ENCODE results near the gene APC. TPM values are rescaled to one million over a fixed set of nuclear protein-coding genes. Genes with fewer than 3 reads are reported as not detected.
"Not testable (repeated sequence)": the region's sequence is repeated elsewhere in the genome, so short reads cannot be mapped to it uniquely, and the experiment has no call there.

Gene APC
- total and polyA plus RNA-seq, 4 donors: 83.2 to 279 (median 137) TPM

GRCh38 chr5:112876362-112876761, 138.7 kb downstream of the APC start:
- WGBS (ENCODE audit: insufficient coverage): 57% methylated on average over 1 of the region's 2 CpGs
- Histone ChIP-seq H3K27ac (ENCODE audit: low read depth, low read length) (no peak overlapping the region), H3K4me3 (ENCODE audit: low read depth, low read length) (no peak overlapping the region), H3K9me3 (ENCODE audit: control insufficient read depth, insufficient read depth, low read length) (no peaks in the 10 kb centered on the region), H3K4me1 (ENCODE audit: control insufficient read depth, insufficient read depth, low read length) (no peaks in the 10 kb centered on the region), H3K27me3 (ENCODE audit: control insufficient read depth, insufficient read depth, low read length) (no peaks in the 10 kb centered on the region), H3K36me3 (ENCODE audit: control insufficient read depth, insufficient read depth, low read length) (peaks cover 22% of the 10 kb centered on the region)
- DNase-seq (ENCODE audit: low read depth in 4 of 6, low spot score in 6 of 6): peak in 1 of 6 donors; percentile 16

GRCh38 chr5:112878101-112878500, 140.4 kb downstream of the APC start:
- Histone ChIP-seq H3K4me1 (ENCODE audit: control insufficient read depth, insufficient read depth, low read length) (no peaks in the 10 kb centered on the region), H3K27ac (ENCODE audit: low read depth, low read length) (no peak overlapping the region), H3K9me3 (ENCODE audit: control insufficient read depth, insufficient read depth, low read length) (no peaks in the 10 kb centered on the region), H3K36me3 (ENCODE audit: control insufficient read depth, insufficient read depth, low read length) (peaks cover 30% of the 10 kb centered on the region), H3K4me3 (ENCODE audit: low read depth, low read length) (no peak overlapping the region), H3K27me3 (ENCODE audit: control insufficient read depth, insufficient read depth, low read length) (no peaks in the 10 kb centered on the region)
- WGBS (ENCODE audit: insufficient coverage): no CpG with 5 or more reads among the region's 4 CpGs
- DNase-seq (ENCODE audit: low read depth in 4 of 6, low spot score in 6 of 6): no peak

- peaks cover 30% of the 10 kb centered on the region for H3K36me3 ChIP-seq (ENCODE audit: control insufficient read depth, insufficient read depth, low read length)
Measured at GRCh38 chr5:112878760-112879159, 141.1 kb downstream of the APC start.

GRCh38 chr5:112880219-112880964, 142.7 kb downstream of the APC start:
- Histone ChIP-seq H3K4me1 (ENCODE audit: control insufficient read depth, insufficient read depth, low read length) (peaks cover under 1% of the 10 kb centered on the region), H3K27ac (ENCODE audit: low read depth, low read length) (no peak overlapping the region), H3K9me3 (ENCODE audit: control insufficient read depth, insufficient read depth, low read length) (no peaks in the 10 kb centered on the region), H3K4me3 (ENCODE audit: low read depth, low read length) (no peak overlapping the region), H3K27me3 (ENCODE audit: control insufficient read depth, insufficient read depth, low read length) (no peaks in the 10 kb centered on the region), H3K36me3 (ENCODE audit: control insufficient read depth, insufficient read depth, low read length) (peaks cover 36% of the 10 kb centered on the region)
- DNase-seq (ENCODE audit: low read depth in 4 of 6, low spot score in 6 of 6): peak in 1 of 6 donors; percentile 35
- WGBS (ENCODE audit: insufficient coverage): 94% methylated on average over 2 of the region's 2 CpGs

More at GRCh38 chr5:112878760-112879159, 141.1 kb downstream of the APC start:
- H3K27me3 ChIP-seq (ENCODE audit: control insufficient read depth, insufficient read depth, low read length): no peaks in the 10 kb centered on the region
- no CpG with 5 or more reads among the region's 4 CpGs for WGBS (ENCODE audit: insufficient coverage)
- no peak for DNase-seq (ENCODE audit: low read depth in 4 of 6, low spot score in 6 of 6)
- no peak overlapping the region for H3K4me3 ChIP-seq (ENCODE audit: low read depth, low read length)
- no peaks in the 10 kb centered on the region for H3K9me3 ChIP-seq (ENCODE audit: control insufficient read depth, insufficient read depth, low read length)
- H3K27ac ChIP-seq (ENCODE audit: low read depth, low read length): no peak overlapping the region
- no peaks in the 10 kb centered on the region for H3K4me1 ChIP-seq (ENCODE audit: control insufficient read depth, insufficient read depth, low read length)

GRCh38 chr5:112883192-112883591, 145.5 kb downstream of the APC start:
- Histone ChIP-seq H3K9me3 (ENCODE audit: control insufficient read depth, insufficient read depth, low read length) (no peaks in the 10 kb centered on the region), H3K27me3 (ENCODE audit: control insufficient read depth, insufficient read depth, low read length) (no peaks in the 10 kb centered on the region), H3K4me1 (ENCODE audit: control insufficient read depth, insufficient read depth, low read length) (peaks cover 3% of the 10 kb centered on the region), H3K27ac (ENCODE audit: low read depth, low read length) (no peak overlapping the region), H3K4me3 (ENCODE audit: low read depth, low read length) (no peak overlapping the region), H3K36me3 (ENCODE audit: control insufficient read depth, insufficient read depth, low read length) (peaks cover 37% of the 10 kb centered on the region)
- DNase-seq (ENCODE audit: low read depth in 4 of 6, low spot score in 6 of 6): no peak
- 97% methylated on average over 2 of the region's 2 CpGs for WGBS (ENCODE audit: insufficient coverage)

- peaks cover 3% of the 10 kb centered on the region for H3K4me1 ChIP-seq (ENCODE audit: control insufficient read depth, insufficient read depth, low read length)
- WGBS (ENCODE audit: insufficient coverage): 61% methylated on average over 3 of the region's 3 CpGs
- no peak overlapping the region for H3K27ac ChIP-seq (ENCODE audit: low read depth, low read length)
- no peaks in the 10 kb centered on the region for H3K27me3 ChIP-seq (ENCODE audit: control insufficient read depth, insufficient read depth, low read length)
- H3K4me3 ChIP-seq (ENCODE audit: low read depth, low read length): no peak overlapping the region
- DNase-seq (ENCODE audit: low read depth in 4 of 6, low spot score in 6 of 6): peak in 1 of 6 donors; percentile 72
- peaks cover 30% of the 10 kb centered on the region for H3K36me3 ChIP-seq (ENCODE audit: control insufficient read depth, insufficient read depth, low read length)
- no peaks in the 10 kb centered on the region for H3K9me3 ChIP-seq (ENCODE audit: control insufficient read depth, insufficient read depth, low read length)
Measured at GRCh38 chr5:112885001-112885400, 147.3 kb downstream of the APC start.

- Histone ChIP-seq H3K27me3 (ENCODE audit: control insufficient read depth, insufficient read depth, low read length) (no peaks in the 10 kb centered on the region), H3K9me3 (ENCODE audit: control insufficient read depth, insufficient read depth, low read length) (no peaks in the 10 kb centered on the region), H3K27ac (ENCODE audit: low read depth, low read length) (no peak overlapping the region), H3K4me3 (ENCODE audit: low read depth, low read length) (no peak overlapping the region), H3K4me1 (ENCODE audit: control insufficient read depth, insufficient read depth, low read length) (peaks cover 3% of the 10 kb centered on the region), H3K36me3 (ENCODE audit: control insufficient read depth, insufficient read depth, low read length) (peaks cover 19% of the 10 kb centered on the region)
- no peak for DNase-seq (ENCODE audit: low read depth in 4 of 6, low spot score in 6 of 6)
- WGBS (ENCODE audit: insufficient coverage): 96% methylated on average over 4 of the region's 4 CpGs
Measured at GRCh38 chr5:112886975-112887374, 149.3 kb downstream of the APC start.

- H3K27ac ChIP-seq (ENCODE audit: low read depth, low read length); H3K4me3 ChIP-seq (ENCODE audit: low read depth, low read length); DNase-seq (ENCODE audit: low read depth in 4 of 6, low spot score in 6 of 6); H3K36me3 ChIP-seq (ENCODE audit: control insufficient read depth, insufficient read depth, low read length); H3K4me1 ChIP-seq (ENCODE audit: control insufficient read depth, insufficient read depth, low read length); H3K9me3 ChIP-seq (ENCODE audit: control insufficient read depth, insufficient read depth, low read length); H3K27me3 ChIP-seq (ENCODE audit: control insufficient read depth, insufficient read depth, low read length): not testable (repeated sequence)
- WGBS (ENCODE audit: insufficient coverage): 85% methylated on average over 5 of the region's 8 CpGs
Measured at GRCh38 chr5:112892066-112892465, 154.4 kb downstream of the APC start.

GRCh38 chr5:112892776-112893175, 155.1 kb downstream of the APC start:
- Histone ChIP-seq H3K27me3 (ENCODE audit: control insufficient read depth, insufficient read depth, low read length) (no peaks in the 10 kb centered on the region), H3K9me3 (ENCODE audit: control insufficient read depth, insufficient read depth, low read length) (no peaks in the 10 kb centered on the region), H3K4me3 (ENCODE audit: low read depth, low read length) (no peak overlapping the region), H3K27ac (ENCODE audit: low read depth, low read length) (no peak overlapping the region), H3K36me3 (ENCODE audit: control insufficient read depth, insufficient read depth, low read length) (peaks cover 10% of the 10 kb centered on the region), H3K4me1 (ENCODE audit: control insufficient read depth, insufficient read depth, low read length) (no peaks in the 10 kb centered on the region)
- no peak for DNase-seq (ENCODE audit: low read depth in 4 of 6, low spot score in 6 of 6)
- 100% methylated on average over 4 of the region's 13 CpGs for WGBS (ENCODE audit: insufficient coverage)

- Histone ChIP-seq H3K4me3 (ENCODE audit: low read depth, low read length) (no peak overlapping the region), H3K27ac (ENCODE audit: low read depth, low read length) (no peak overlapping the region), H3K27me3 (ENCODE audit: control insufficient read depth, insufficient read depth, low read length) (no peaks in the 10 kb centered on the region), H3K36me3 (ENCODE audit: control insufficient read depth, insufficient read depth, low read length) (peaks cover 13% of the 10 kb centered on the region), H3K9me3 (ENCODE audit: control insufficient read depth, insufficient read depth, low read length) (no peaks in the 10 kb centered on the region), H3K4me1 (ENCODE audit: control insufficient read depth, insufficient read depth, low read length) (no peaks in the 10 kb centered on the region)
- peak in 2 of 6 donors; percentile 23 to 68 for DNase-seq (ENCODE audit: low read depth in 4 of 6, low spot score in 6 of 6)
- 83% methylated on average over 1 of the region's 3 CpGs for WGBS (ENCODE audit: insufficient coverage)
Measured at GRCh38 chr5:112895682-112896081, 158.0 kb downstream of the APC start.

Data from spinal cord (tissue), 10 donors.